HG03575 (cell line): ENCODE measurements around the gene MIER1.
"Not testable (repeated sequence)": the region's sequence is repeated elsewhere in the genome, so short reads cannot be mapped to it uniquely, and the experiment has no call there.

Source experiments
- ATAC-seq: cut with Tn5 transposase; IDR thresholded peaks from one replicate; pipeline ENCODE4 v1.9.1; 2021; ENCODE audit not compliant: unreplicated experiment, insufficient number of reproducible peaks, low FRiP score; ENCODE audit errors: extremely low read depth

Gene MIER1

DNA sequence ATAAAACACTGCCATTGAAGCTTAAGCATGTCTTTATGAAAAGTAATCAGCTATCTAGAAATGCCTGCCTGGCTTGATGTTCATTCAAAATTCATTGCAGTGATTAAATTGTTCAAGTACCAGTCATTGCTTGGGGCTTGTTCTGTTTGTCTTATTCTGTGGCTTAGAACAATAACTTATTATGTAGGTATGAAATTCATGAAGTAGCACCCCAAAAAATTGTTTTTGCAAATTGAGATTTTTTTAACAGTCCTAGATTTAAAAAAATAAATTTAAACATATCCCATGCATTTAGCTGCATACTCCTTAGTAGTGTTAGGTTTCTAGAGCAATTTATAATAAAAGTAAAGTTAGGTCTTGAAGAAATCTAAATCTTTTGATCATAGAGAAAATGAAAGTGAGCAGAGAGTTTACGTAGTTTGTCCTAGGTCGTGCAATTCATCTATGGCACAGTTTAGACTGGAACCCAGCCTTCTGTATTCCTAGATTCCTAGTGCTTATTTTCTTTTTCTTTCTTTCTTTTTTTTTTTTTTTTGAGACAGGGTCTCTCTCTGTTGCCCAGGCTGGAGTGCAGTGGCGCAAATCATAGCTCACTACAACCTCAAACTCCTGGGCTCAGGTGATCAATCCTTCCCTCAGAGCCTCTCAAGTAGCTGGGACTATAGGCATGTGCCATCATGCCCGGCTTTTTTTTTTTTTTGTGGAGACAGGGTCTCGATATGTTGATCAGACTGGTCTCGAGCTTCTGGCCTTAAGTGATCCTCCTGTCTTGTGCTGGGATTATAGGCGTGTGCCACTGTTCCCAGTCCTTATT is 9.3 kb downstream of the MIER1 start:
- no peak for ATAC-seq

DNA sequence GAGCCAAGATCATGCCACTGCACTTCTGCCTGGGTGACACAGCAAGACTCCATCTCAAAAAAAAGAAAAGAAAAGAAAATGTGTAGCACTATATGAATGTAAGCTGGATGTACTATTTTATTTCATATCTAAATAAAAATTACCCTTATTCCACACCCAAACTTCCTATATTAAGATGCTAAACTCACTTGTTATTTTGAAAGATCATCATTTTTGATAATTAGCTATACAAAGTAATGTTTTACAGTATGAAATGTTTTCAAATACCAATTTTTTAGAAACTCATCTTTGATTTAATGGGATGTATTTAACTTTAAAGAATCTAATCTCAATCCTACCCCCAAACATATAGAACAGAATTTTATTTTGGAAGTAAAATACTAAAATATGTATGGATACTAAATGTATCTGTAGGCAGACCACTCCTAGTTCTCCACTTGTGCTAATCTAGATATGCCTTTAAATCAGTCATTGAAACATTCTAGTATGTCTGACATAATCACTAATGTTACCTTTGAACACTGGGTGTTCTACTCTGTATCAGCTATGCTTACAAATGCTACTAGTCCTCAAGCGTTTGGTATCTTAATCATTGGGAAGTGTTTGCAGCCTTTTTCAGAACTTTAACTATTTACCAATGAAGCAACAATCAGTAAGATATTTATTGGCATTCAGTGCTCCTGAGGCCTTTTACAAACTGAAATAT is 12.9 kb downstream of the MIER1 start:
- no peak for ATAC-seq

DNA sequence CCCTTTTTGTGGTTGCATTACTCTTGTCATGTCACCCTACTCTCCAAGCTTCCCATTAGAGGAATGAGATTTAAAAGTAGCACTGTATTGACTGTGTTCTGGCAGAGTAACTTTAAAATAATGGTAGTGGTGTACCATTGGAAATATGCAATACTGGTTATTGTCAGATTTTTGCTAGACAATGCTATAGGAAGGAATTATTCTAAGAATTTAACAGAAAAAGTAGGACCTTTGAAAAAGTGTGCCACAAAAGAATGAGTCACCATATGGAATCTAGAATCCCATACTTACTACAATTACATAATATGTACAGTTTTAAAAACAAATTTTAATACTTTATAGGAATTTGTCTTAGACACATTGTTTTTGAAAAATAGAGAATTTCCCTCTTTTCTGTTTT is 13.8 kb downstream of the MIER1 start:
- ATAC-seq, result no peak

- no peak for ATAC-seq
Observed at GRCh38 chr1:66940981-66941380, 16.2 kb downstream of the MIER1 start.

GRCh38 chr1:66943361-66943969 is 18.7 kb downstream of the MIER1 start:
- ATAC-seq, result no peak

DNA sequence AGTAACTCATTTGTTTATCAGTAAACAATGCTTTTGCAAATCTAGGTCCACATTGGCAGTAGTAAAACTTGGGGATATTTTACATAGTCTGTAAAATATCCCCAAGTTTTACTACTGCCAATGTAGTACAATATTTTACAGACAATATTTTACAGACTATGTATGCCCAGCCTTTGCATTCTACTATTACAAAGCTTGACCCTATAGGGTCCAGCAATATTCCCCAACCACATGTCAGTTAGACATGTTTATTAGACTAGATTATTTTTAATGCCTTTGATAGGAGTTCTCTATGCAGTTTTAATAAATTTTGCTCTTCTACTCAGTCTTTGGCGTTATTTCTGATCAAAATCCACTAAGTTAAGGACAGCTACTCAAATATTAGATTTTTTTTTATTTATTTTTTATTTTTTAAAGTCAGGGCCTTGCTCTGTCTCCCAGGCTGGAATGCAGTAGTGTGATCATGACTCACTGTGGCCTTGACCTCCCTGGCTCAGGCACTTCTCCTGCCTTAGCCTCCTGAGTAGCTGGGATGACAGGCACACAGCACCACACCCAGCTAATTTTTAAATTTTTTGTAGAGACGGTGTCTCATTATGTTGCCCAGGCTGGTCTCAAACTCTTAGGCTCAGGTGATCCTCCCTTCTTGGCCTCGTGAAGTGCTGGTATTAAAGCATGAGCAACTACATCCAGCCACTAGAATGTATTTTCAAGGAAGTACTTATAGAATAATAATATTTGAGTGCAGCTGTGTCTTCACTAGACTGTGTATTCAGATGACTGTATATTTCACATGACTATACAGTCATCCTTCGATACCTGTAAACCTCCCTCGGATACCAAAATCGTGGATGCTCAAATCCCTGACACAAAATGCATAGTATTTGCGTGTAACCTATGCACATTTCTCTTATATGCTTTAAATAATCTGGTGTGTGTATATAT is 19.8 kb downstream of the MIER1 start:
- no peak for ATAC-seq

GRCh38 chr1:66945316-66945715 is 20.5 kb downstream of the MIER1 start:
- ATAC-seq, result no peak

DNA sequence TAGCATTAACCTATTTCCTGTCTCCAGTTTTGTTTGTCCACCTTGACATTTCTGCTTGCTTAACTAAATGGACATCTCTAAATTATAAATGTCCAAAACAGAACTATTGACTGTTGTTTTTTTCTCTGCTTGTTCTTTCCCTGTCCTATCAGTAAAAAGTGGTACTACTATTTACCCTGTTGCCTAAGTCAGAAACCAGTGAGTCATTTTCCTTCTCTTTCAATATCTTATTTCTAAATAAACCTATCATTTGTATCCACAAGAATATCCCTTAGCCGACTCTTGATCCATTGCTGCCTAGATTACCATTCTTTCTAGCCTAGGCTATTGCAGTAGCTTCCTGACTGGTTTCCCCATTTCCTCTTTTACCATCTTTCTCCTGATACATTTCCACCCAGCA is 22.5 kb downstream of the MIER1 start:
- no peak for ATAC-seq

GRCh38 chr1:66951513-66951912 is 26.7 kb downstream of the MIER1 start:
- ATAC-seq, result no peak

GRCh38 chr1:66954208-66954607 is 29.4 kb downstream of the MIER1 start:
- peak; percentile 47 for ATAC-seq

GRCh38 chr1:66957938-66958337 is 33.1 kb downstream of the MIER1 start:
- ATAC-seq, result no peak

DNA sequence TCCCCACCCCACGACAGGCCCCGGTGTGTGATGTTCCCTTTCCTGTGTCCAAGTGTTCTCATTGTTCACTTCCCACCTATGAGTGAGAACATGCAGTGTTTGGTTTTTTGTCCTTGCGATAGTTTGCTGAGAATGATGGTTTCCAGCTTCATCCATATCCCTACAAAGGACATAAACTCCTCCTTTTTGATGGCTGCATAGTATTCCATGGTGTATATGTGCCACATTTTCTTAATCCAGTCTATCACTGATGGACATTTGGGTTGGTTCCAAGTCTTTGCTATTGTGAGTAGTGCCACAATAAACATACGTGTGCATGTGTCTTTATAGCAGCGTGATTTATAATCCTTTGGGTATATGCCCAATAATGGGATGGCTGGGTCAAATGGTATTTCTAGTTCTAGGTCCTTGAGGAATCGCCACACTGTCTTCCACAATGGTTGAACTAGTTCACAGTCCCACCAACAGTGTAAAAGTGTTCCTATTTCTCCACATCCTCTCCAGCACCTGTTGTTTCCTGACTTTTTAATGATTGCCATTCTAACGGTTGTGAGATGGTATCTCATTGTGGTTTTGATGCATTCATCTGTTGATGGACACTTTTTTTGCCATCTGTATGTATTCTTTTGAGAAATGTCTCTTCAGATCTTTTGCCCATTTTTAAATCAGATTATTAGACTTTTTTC is 41.5 kb downstream of the MIER1 start:
- not testable (repeated sequence) for ATAC-seq

GRCh38 chr1:66968574-66968973 is 43.8 kb downstream of the MIER1 start:
- ATAC-seq, result no peak

DNA sequence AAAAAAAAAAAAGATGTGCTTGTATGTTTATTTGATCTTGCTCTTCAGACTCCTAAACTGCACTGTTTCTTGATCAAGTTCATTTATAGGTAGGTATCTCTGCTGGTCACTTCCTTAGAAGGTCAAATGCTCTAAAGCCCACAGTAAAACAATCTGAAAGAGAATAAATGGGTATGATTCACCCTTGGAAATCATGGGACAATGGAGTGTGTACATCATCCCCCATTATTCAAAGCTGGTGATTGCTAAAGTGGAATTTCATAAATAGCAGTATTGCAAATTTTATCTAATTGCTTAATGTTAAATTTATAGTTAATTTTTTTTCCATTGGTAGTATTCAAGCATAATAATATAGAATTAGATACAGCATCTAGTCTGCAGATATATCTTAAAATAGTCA is 53.4 kb downstream of the MIER1 start:
- ATAC-seq, result no peak

GRCh38 chr1:66979621-66980020 is 54.8 kb downstream of the MIER1 start:
- ATAC-seq, result not testable (repeated sequence)

GRCh38 chr1:66980745-66981367 is 56.1 kb downstream of the MIER1 start:
- ATAC-seq, result no peak

DNA sequence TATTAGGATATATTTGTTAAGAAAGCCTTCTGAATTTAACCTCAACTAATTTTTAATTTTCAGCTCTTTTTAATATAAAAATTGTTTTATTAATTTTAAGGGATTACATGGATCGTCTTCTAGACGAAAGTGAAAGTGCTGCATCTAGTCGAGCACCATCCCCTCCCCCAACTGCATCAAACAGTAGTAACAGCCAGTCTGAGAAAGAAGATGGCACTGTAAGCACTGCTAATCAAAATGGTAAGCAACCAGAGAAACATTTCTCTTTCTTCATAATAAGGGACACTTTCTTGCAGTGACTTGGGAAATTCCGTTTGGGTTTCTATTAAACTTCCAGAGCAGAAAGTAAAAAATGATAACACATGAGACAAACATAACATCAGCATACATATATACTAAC is 56.9 kb downstream of the MIER1 start:
- no peak for ATAC-seq

DNA sequence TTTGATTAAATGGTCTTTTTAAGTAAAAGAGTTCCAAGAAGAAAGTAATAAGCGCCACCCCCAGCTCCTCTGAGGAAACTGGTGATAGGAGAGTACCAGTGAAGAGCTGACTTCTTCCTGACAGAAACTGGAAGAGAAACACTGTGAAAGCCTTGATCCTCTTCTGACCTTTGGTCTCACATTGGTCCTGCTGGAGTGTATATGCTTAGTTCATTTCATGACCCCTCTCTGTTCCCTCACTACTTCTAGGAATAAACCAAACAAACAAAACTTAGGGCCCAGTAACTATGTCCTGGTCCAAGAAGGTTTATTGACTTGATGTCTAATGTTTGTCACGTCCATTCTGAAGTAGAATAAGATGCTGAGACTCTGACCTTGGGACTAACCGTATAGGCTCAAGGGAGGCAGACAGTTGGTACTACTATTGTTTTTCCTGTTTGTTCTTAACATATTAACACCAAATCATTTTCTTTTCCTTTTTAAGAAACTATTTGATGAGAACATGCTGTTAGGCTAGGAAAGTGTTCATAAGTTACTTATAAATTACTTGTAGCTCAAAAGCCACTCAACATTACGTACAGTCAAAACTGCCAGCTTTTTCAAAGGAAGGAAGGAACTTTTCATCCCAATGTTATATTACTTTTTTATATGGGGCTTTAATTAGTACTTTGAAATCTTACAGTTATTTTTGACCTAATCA is 57.9 kb downstream of the MIER1 start:
- no peak for ATAC-seq
